ENCODE results near the gene NMUR1. TPM values are rescaled to one million over a fixed set of nuclear protein-coding genes. Genes with fewer than 3 reads are reported as not detected.

The NMUR1 gene
- total and polyA plus RNA-seq, 2 donors (not counting 3 experiments of a cell fraction or from before 2014, with no cell fraction given): not detected

DNA sequence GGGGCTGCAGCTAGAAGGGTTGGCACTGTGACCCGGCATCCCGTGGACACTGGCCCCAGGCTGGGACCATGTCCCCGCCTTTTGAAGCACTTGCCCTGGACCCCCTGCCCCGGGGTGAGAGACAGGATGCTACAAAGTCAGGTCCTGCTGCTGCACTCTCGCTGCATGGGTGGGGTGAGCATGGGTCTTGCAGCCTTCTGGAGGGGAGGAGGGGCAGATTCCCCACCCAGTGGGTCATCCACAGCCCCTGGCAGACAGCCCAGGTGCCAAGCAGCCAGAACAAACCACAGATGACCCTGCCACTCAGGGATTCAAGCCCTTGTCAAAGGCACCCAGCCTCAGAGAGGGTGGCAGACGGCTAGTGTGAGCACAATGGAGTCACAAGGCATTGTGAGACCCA lies 5.7 kb upstream of the NMUR1 start:
- no peak for DNase-seq (ENCODE audit: low read depth, low spot score)
- H4K20me1 ChIP-seq (replicated peaks; ENCODE audit: control insufficient read depth, extremely low read depth, insufficient read depth, low read length): no peaks in the 10 kb centered on the region
- BruUV-seq (replicated peaks): no TSS peak
- TF ChIP-seq MYC (IDR thresholded peaks at IDR 0.05; ENCODE audit: low read depth, low read length) (no peak), POLR2A (IDR thresholded peaks at IDR 0.05; ENCODE audit: low read depth, low read length) (no peak), FOS (IDR thresholded peaks at IDR 0.05; ENCODE audit: borderline replicate concordance, insufficient read depth, low read length) (no peak), EZH2 (IDR thresholded peaks at IDR 0.05; ENCODE audit: borderline replicate concordance, low read depth, low read length, severe bottlenecking) (no peak), GATA2 (IDR thresholded peaks at IDR 0.05; ENCODE audit: insufficient read depth, insufficient read length, low read depth, low read length) (no peak)
- TF ChIP-seq, protein P1, sequence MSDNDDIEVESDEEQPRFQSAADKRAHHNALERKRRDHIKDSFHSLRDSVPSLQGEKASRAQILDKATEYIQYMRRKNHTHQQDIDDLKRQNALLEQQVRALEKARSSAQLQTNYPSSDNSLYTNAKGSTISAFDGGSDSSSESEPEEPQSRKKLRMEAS (IDR thresholded peaks at IDR 0.05; ENCODE audit: insufficient read depth, insufficient read length): no peak
- TF ChIP-seq, protein P2, sequence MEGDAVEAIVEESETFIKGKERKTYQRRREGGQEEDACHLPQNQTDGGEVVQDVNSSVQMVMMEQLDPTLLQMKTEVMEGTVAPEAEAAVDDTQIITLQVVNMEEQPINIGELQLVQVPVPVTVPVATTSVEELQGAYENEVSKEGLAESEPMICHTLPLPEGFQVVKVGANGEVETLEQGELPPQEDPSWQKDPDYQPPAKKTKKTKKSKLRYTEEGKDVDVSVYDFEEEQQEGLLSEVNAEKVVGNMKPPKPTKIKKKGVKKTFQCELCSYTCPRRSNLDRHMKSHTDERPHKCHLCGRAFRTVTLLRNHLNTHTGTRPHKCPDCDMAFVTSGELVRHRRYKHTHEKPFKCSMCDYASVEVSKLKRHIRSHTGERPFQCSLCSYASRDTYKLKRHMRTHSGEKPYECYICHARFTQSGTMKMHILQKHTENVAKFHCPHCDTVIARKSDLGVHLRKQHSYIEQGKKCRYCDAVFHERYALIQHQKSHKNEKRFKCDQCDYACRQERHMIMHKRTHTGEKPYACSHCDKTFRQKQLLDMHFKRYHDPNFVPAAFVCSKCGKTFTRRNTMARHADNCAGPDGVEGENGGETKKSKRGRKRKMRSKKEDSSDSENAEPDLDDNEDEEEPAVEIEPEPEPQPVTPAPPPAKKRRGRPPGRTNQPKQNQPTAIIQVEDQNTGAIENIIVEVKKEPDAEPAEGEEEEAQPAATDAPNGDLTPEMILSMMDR (IDR thresholded peaks at IDR 0.05; ENCODE audit: extremely low read depth in 1 of 2, insufficient read depth in 1 of 2, low read depth in 1 of 2, low read length in 2 of 2): no peak
- H3K36me3 ChIP-seq (ENCODE audit: control insufficient read depth in 2 of 2, extremely low read depth in 1 of 2, insufficient read depth in 2 of 2, low read length in 2 of 2): no peaks in the 10 kb centered on the region
- H3K4me2 ChIP-seq (ENCODE audit: insufficient read depth, low read length): no peak overlapping the region
- no peaks in the 10 kb centered on the region for H3K27me3 ChIP-seq (ENCODE audit: control insufficient read depth in 2 of 2, insufficient read depth in 2 of 2, low read length in 2 of 2)
- no peak for FAIRE-seq
- H3K9me3 ChIP-seq (replicated peaks; ENCODE audit: control insufficient read depth, insufficient read depth, low read length): no peaks in the 10 kb centered on the region
- ChIA-PET POLR2A (no interaction called here), CTCF (interaction anchor here (0.7 kb wide), 1 partner anchor 10 kb away, joined by 3 read pairs; no protein-coding TSS in a partner anchor)
- peaks cover 3% of the 10 kb centered on the region for H3K4me1 ChIP-seq (ENCODE audit: control insufficient read depth, extremely low read depth, insufficient read depth, low read length)
- no peak overlapping the region for H2AFZ ChIP-seq (ENCODE audit: low read depth, low read length)
- no peaks in the 10 kb centered on the region for H3K79me2 ChIP-seq (ENCODE audit: control insufficient read depth, insufficient read depth, low read length)
- H3K4me3 ChIP-seq (replicated peaks in 1 of 3; ENCODE audit: insufficient read depth in 1 of 3, low read depth in 1 of 3, low read length in 3 of 3): no peak overlapping the region
- H3K9ac ChIP-seq (replicated peaks; ENCODE audit: extremely low read depth, insufficient read depth, low read length): no peak overlapping the region
- intact Hi-C loops (cut with micrococcal nuclease): no loop called here
- dilution Hi-C loops (cut with MboI; ENCODE audit: extremely low pct_ligation_motif_present, low sequenced_read_pairs): no loop called here
- no peak overlapping the region for H3K27ac ChIP-seq (ENCODE audit: insufficient read depth, low read depth, low read length)
- H3K9me1 ChIP-seq (replicated peaks; ENCODE audit: control insufficient read depth, extremely low read depth, insufficient read depth, low read length): no peaks in the 10 kb centered on the region
